Measurements from ENCODE around the gene KBTBD13.

Gene KBTBD13

GRCh38 chr15:65076486-65077290 is at the start of gene KBTBD13:
KBTBD13 (plus strand) TSS chr15:65076746; CDS start chr15:65076816, 70 bp downstream.
- no peaks in the 10 kb centered on the region for H3K27me3 ChIP-seq (ENCODE audit: control insufficient read depth, insufficient read depth, low read length)
- H3K36me3 ChIP-seq (ENCODE audit: control insufficient read depth, insufficient read depth, low read length), result no peaks in the 10 kb centered on the region
- no peak within 1 kb of the TSS for H3K4me3 ChIP-seq (ENCODE audit: low read length)
- H3K27ac ChIP-seq (ENCODE audit: low read depth, low read length), result no peak within 1 kb of the TSS
- no peak within 1 kb of the TSS for H3K9ac ChIP-seq (ENCODE audit: low read length)
- peaks cover 6% of the 10 kb centered on the region for H3K4me1 ChIP-seq (ENCODE audit: control insufficient read depth, insufficient read depth, low read length)

- Histone ChIP-seq H3K4me1 (ENCODE audit: control insufficient read depth, insufficient read depth, low read length) (no peaks in the 10 kb centered on the region), H3K36me3 (ENCODE audit: control insufficient read depth, insufficient read depth, low read length) (peaks cover 3% of the 10 kb centered on the region), H3K4me3 (ENCODE audit: low read length) (no peak overlapping the region), H3K27me3 (ENCODE audit: control insufficient read depth, insufficient read depth, low read length) (no peaks in the 10 kb centered on the region), H3K9ac (ENCODE audit: low read length) (no peak overlapping the region), H3K27ac (ENCODE audit: low read depth, low read length) (no peak overlapping the region)
Observed at GRCh38 chr15:65026756-65027155, 49.8 kb upstream of the KBTBD13 start.

GRCh38 chr15:65027593-65027992 is 49.0 kb upstream of the KBTBD13 start:
- Histone ChIP-seq H3K27ac (ENCODE audit: low read depth, low read length) (no peak overlapping the region), H3K9ac (ENCODE audit: low read length) (no peak overlapping the region), H3K4me3 (ENCODE audit: low read length) (no peak overlapping the region), H3K36me3 (ENCODE audit: control insufficient read depth, insufficient read depth, low read length) (peaks cover 3% of the 10 kb centered on the region), H3K4me1 (ENCODE audit: control insufficient read depth, insufficient read depth, low read length) (no peaks in the 10 kb centered on the region), H3K27me3 (ENCODE audit: control insufficient read depth, insufficient read depth, low read length) (no peaks in the 10 kb centered on the region)

GRCh38 chr15:65028338-65028737 is 48.2 kb upstream of the KBTBD13 start:
- Histone ChIP-seq H3K36me3 (ENCODE audit: control insufficient read depth, insufficient read depth, low read length) (peaks cover 3% of the 10 kb centered on the region), H3K27me3 (ENCODE audit: control insufficient read depth, insufficient read depth, low read length) (no peaks in the 10 kb centered on the region), H3K9ac (ENCODE audit: low read length) (no peak overlapping the region), H3K27ac (ENCODE audit: low read depth, low read length) (no peak overlapping the region), H3K4me3 (ENCODE audit: low read length) (peak overlapping the region; percentile 54), H3K4me1 (ENCODE audit: control insufficient read depth, insufficient read depth, low read length) (no peaks in the 10 kb centered on the region)

- Histone ChIP-seq H3K4me1 (ENCODE audit: control insufficient read depth, insufficient read depth, low read length) (no peaks in the 10 kb centered on the region), H3K36me3 (ENCODE audit: control insufficient read depth, insufficient read depth, low read length) (no peaks in the 10 kb centered on the region), H3K4me3 (ENCODE audit: low read length) (peak within 1 kb of the TSS; percentile 54), H3K27me3 (ENCODE audit: control insufficient read depth, insufficient read depth, low read length) (no peaks in the 10 kb centered on the region), H3K27ac (ENCODE audit: low read depth, low read length) (peak within 1 kb of the TSS; percentile 65), H3K9ac (ENCODE audit: low read length) (peak within 1 kb of the TSS; percentile 61)
Observed at GRCh38 chr15:65028921-65029735, 47.4 kb upstream of the KBTBD13 start, which contains the start of gene MTFMT. MTFMT (minus strand) TSS chr15:65029639; CDS start chr15:65029613, 26 bp downstream.

GRCh38 chr15:65029736-65030208 is 46.8 kb upstream of the KBTBD13 start:
- Histone ChIP-seq H3K36me3 (ENCODE audit: control insufficient read depth, insufficient read depth, low read length) (no peaks in the 10 kb centered on the region), H3K4me1 (ENCODE audit: control insufficient read depth, insufficient read depth, low read length) (no peaks in the 10 kb centered on the region), H3K27ac (ENCODE audit: low read depth, low read length) (no peak overlapping the region), H3K9ac (ENCODE audit: low read length) (no peak overlapping the region), H3K27me3 (ENCODE audit: control insufficient read depth, insufficient read depth, low read length) (no peaks in the 10 kb centered on the region), H3K4me3 (ENCODE audit: low read length) (no peak overlapping the region)

- Histone ChIP-seq H3K27me3 (ENCODE audit: control insufficient read depth, insufficient read depth, low read length) (no peaks in the 10 kb centered on the region), H3K4me3 (ENCODE audit: low read length) (no peak overlapping the region), H3K9ac (ENCODE audit: low read length) (no peak overlapping the region), H3K27ac (ENCODE audit: low read depth, low read length) (no peak overlapping the region), H3K36me3 (ENCODE audit: control insufficient read depth, insufficient read depth, low read length) (no peaks in the 10 kb centered on the region), H3K4me1 (ENCODE audit: control insufficient read depth, insufficient read depth, low read length) (no peaks in the 10 kb centered on the region)
Observed at GRCh38 chr15:65032801-65033537, 43.6 kb upstream of the KBTBD13 start.

GRCh38 chr15:65033659-65034269 is 42.8 kb upstream of the KBTBD13 start:
- Histone ChIP-seq H3K9ac (ENCODE audit: low read length) (no peak overlapping the region), H3K27ac (ENCODE audit: low read depth, low read length) (no peak overlapping the region)

GRCh38 chr15:65034719-65035118 is 41.8 kb upstream of the KBTBD13 start:
- H3K4me1 ChIP-seq (ENCODE audit: control insufficient read depth, insufficient read depth, low read length), result no peaks in the 10 kb centered on the region
- H3K27ac ChIP-seq (ENCODE audit: low read depth, low read length), result no peak overlapping the region
- no peak overlapping the region for H3K4me3 ChIP-seq (ENCODE audit: low read length)
- H3K9ac ChIP-seq (ENCODE audit: low read length), result no peak overlapping the region
- no peaks in the 10 kb centered on the region for H3K27me3 ChIP-seq (ENCODE audit: control insufficient read depth, insufficient read depth, low read length)
- H3K36me3 ChIP-seq (ENCODE audit: control insufficient read depth, insufficient read depth, low read length), result no peaks in the 10 kb centered on the region

More at GRCh38 chr15:65033659-65034269, 42.8 kb upstream of the KBTBD13 start:
- Histone ChIP-seq H3K4me3 (ENCODE audit: low read length) (no peak overlapping the region), H3K4me1 (ENCODE audit: control insufficient read depth, insufficient read depth, low read length) (no peaks in the 10 kb centered on the region), H3K36me3 (ENCODE audit: control insufficient read depth, insufficient read depth, low read length) (no peaks in the 10 kb centered on the region), H3K27me3 (ENCODE audit: control insufficient read depth, insufficient read depth, low read length) (no peaks in the 10 kb centered on the region)

GRCh38 chr15:65037309-65037708 is 39.2 kb upstream of the KBTBD13 start:
- no peak overlapping the region for H3K4me3 ChIP-seq (ENCODE audit: low read length)
- H3K4me1 ChIP-seq (ENCODE audit: control insufficient read depth, insufficient read depth, low read length), result no peaks in the 10 kb centered on the region
- H3K27me3 ChIP-seq (ENCODE audit: control insufficient read depth, insufficient read depth, low read length), result no peaks in the 10 kb centered on the region
- H3K36me3 ChIP-seq (ENCODE audit: control insufficient read depth, insufficient read depth, low read length), result no peaks in the 10 kb centered on the region
- no peak overlapping the region for H3K9ac ChIP-seq (ENCODE audit: low read length)
- H3K27ac ChIP-seq (ENCODE audit: low read depth, low read length), result no peak overlapping the region

- Histone ChIP-seq H3K36me3 (ENCODE audit: control insufficient read depth, insufficient read depth, low read length) (no peaks in the 10 kb centered on the region), H3K27ac (ENCODE audit: low read depth, low read length) (no peak overlapping the region), H3K9ac (ENCODE audit: low read length) (no peak overlapping the region), H3K4me3 (ENCODE audit: low read length) (no peak overlapping the region), H3K4me1 (ENCODE audit: control insufficient read depth, insufficient read depth, low read length) (no peaks in the 10 kb centered on the region), H3K27me3 (ENCODE audit: control insufficient read depth, insufficient read depth, low read length) (no peaks in the 10 kb centered on the region)
Observed at GRCh38 chr15:65038428-65038827, 38.1 kb upstream of the KBTBD13 start.
